ENCODE data around the gene CD164.
A peak's percentile ranks its signal among the peaks of the same experiment; 100 is the strongest.
"Not testable (repeated sequence)": the region's sequence is repeated elsewhere in the genome, so short reads cannot be mapped to it uniquely, and the experiment has no call there.

The CD164 gene

GRCh38 chr6:109374326-109374892, 7.9 kb downstream of the CD164 start:
- TF ChIP-seq ZFX (IDR thresholded peaks at IDR 0.05) (no peak), CTCF (conservative IDR thresholded peaks at IDR 0.05) (no peak)
- no peak overlapping the region for H3K27ac ChIP-seq

- no peak for TF ChIP-seq ZFX (IDR thresholded peaks at IDR 0.05)
- no peak for TF ChIP-seq CTCF (conservative IDR thresholded peaks at IDR 0.05)
- H3K27ac ChIP-seq, result no peak overlapping the region
These were observed 8.5 kb downstream of the CD164 start for GRCh38 chr6:109373762-109374161.

- no peak for TF ChIP-seq CTCF (conservative IDR thresholded peaks at IDR 0.05)
- TF ChIP-seq ZFX (IDR thresholded peaks at IDR 0.05), result no peak
- no peak overlapping the region for H3K27ac ChIP-seq
These were observed 8.9 kb downstream of the CD164 start for GRCh38 chr6:109373331-109373730.

- H3K27ac ChIP-seq, result no peak overlapping the region
These were observed 10.1 kb downstream of the CD164 start for GRCh38 chr6:109372130-109372529.

GRCh38 chr6:109370792-109371191, 11.5 kb downstream of the CD164 start:
- peak overlapping the region; percentile 57 for H3K27ac ChIP-seq
- no peak for TF ChIP-seq ZFX (IDR thresholded peaks at IDR 0.05)
- TF ChIP-seq CTCF (conservative IDR thresholded peaks at IDR 0.05), result no peak

More at GRCh38 chr6:109372130-109372529, 10.1 kb downstream of the CD164 start:
- no peak for TF ChIP-seq CTCF (conservative IDR thresholded peaks at IDR 0.05)
- no peak for TF ChIP-seq ZFX (IDR thresholded peaks at IDR 0.05)

GRCh38 chr6:109370336-109370735, 11.9 kb downstream of the CD164 start:
- no peak overlapping the region for H3K27ac ChIP-seq
- TF ChIP-seq ZFX (IDR thresholded peaks at IDR 0.05) (no peak), CTCF (conservative IDR thresholded peaks at IDR 0.05) (no peak)

- no peak overlapping the region for H3K27ac ChIP-seq
- TF ChIP-seq ZFX (IDR thresholded peaks at IDR 0.05) (no peak), CTCF (conservative IDR thresholded peaks at IDR 0.05) (no peak)
These were observed 12.5 kb downstream of the CD164 start for GRCh38 chr6:109369728-109370127.

- H3K27ac ChIP-seq, result not testable (repeated sequence)
These were observed 17.7 kb downstream of the CD164 start for GRCh38 chr6:109364382-109365078.
